ENCODE results near the gene CLN5.

The CLN5 gene

DNA sequence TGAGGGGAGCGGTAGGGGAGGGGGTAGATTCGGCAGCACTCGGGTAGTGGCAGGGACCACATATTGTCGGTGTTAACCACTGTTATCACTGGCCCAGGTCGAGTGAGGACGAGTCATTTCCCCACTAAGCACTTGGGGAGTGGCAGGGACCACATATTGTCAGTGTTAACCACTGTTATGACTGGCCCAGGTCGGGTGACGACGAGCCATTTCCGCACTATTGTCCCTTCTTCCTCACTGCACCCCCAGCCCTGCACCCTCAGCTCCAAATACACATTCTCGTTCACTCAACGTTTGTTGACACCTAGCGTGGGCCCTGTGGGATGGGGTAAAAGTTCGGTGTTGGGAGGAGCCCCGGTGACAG, 467 bp upstream of the CLN5 start:
- H3K36me3 ChIP-seq, result peaks cover 9% of the 10 kb centered on the region
- H3K4me3 ChIP-seq (ENCODE audit: low read depth in 1 of 2, low read length in 1 of 2), result peak overlapping the region; percentile 70 to 90
- no peaks in the 10 kb centered on the region for H3K9me3 ChIP-seq
- TF ChIP-seq, protein P1, sequence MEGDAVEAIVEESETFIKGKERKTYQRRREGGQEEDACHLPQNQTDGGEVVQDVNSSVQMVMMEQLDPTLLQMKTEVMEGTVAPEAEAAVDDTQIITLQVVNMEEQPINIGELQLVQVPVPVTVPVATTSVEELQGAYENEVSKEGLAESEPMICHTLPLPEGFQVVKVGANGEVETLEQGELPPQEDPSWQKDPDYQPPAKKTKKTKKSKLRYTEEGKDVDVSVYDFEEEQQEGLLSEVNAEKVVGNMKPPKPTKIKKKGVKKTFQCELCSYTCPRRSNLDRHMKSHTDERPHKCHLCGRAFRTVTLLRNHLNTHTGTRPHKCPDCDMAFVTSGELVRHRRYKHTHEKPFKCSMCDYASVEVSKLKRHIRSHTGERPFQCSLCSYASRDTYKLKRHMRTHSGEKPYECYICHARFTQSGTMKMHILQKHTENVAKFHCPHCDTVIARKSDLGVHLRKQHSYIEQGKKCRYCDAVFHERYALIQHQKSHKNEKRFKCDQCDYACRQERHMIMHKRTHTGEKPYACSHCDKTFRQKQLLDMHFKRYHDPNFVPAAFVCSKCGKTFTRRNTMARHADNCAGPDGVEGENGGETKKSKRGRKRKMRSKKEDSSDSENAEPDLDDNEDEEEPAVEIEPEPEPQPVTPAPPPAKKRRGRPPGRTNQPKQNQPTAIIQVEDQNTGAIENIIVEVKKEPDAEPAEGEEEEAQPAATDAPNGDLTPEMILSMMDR (IDR thresholded peaks at IDR 0.05), result no peak
- peaks cover 16 to 17% of the 10 kb centered on the region in 2 experiments for H3K4me1 ChIP-seq (ENCODE audit: control insufficient read depth in 1 of 2, insufficient read depth in 1 of 2, low read depth in 1 of 2, low read length in 1 of 2)
- peak overlapping the region; percentile 84 for H3K27ac ChIP-seq
- peaks cover 19% of the 10 kb centered on the region for H3K27me3 ChIP-seq

DNA sequence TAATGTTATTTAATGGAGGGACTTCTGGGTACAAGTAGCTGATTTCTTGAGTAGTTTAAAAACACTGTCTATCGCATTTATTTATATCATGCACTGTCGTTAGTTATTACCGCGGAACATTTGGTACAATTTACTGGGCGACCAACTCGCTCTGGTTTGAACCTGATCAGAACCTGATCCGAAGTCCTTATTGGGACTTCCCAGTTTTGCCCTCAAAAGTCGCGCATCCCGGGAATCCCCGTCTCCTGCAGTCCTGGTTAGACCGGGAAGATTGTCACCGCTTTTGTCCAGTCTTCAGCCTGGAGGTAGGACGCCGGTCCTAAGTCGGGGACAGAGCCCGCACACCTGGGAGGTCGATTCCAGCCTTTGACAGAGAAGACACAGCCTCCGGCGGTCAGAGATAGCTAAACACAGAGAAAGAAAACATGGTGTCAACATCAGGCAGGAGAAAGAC, 694 bp downstream of the CLN5 start:
- Histone ChIP-seq H3K4me3 (ENCODE audit: low read depth in 1 of 2, low read length in 1 of 2) (peak overlapping the region; percentile 70 to 90), H3K27ac (peak overlapping the region; percentile 84), H3K9me3 (no peaks in the 10 kb centered on the region), H3K36me3 (peaks cover 13% of the 10 kb centered on the region), H3K27me3 (peaks cover 8% of the 10 kb centered on the region), H3K4me1 (ENCODE audit: control insufficient read depth in 1 of 2, insufficient read depth in 1 of 2, low read depth in 1 of 2, low read length in 1 of 2) (peaks cover 16 to 17% of the 10 kb centered on the region in 2 experiments)
- TF ChIP-seq, protein P1 (IDR thresholded peaks at IDR 0.05), result no peak

DNA sequence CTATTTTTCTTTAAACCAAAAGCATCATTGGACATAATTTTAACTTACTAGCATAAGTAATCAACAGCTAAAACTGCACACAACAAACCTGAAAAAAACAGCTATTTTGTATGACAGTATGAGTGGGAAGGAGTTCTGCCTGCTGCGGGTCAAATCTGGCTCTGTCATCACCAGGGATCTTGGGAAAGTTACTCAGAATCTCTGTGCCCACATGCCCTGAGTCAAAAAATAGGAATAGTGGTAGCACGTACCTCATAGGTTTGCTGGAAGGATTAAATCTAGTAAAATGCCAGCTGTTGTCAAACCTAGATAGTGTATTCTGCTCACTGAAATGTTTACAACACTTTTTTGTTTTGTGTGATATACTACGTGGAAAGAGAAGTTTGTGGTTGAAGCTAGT, 1.1 kb downstream of the CLN5 start:
- peak overlapping the region; percentile 84 for H3K27ac ChIP-seq
- peak overlapping the region; percentile 70 to 90 for H3K4me3 ChIP-seq (ENCODE audit: low read depth in 1 of 2, low read length in 1 of 2)
- TF ChIP-seq, protein P1 (IDR thresholded peaks at IDR 0.05), result no peak
- H3K27me3 ChIP-seq, result peaks cover 7% of the 10 kb centered on the region
- H3K36me3 ChIP-seq, result peaks cover 15% of the 10 kb centered on the region
- H3K9me3 ChIP-seq, result no peaks in the 10 kb centered on the region
- H3K4me1 ChIP-seq (ENCODE audit: control insufficient read depth in 1 of 2, insufficient read depth in 1 of 2, low read depth in 1 of 2, low read length in 1 of 2), result peaks cover 16 to 17% of the 10 kb centered on the region in 2 experiments

DNA sequence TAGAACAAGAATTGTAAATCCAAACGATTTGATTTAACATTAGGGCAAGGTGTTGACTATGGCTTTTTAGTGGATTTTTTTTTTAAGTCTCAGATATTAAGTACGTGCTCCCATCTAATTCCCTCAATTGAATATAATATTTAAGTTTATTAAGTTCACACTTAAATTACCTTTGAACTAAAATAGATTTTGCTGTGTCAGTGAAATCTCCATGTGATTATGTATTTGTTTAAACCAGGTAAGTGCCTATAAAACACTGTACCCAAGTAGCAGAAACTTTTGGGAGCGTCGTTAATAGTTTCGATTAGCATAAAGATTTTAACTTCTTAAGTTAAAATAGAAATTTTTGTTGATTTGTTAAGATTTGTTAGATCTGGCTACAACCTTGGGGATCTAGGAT, 1.6 kb downstream of the CLN5 start:
- H3K4me3 ChIP-seq (ENCODE audit: low read depth in 1 of 2, low read length in 1 of 2), result no peak overlapping the region
- peaks cover 16 to 17% of the 10 kb centered on the region in 2 experiments for H3K4me1 ChIP-seq (ENCODE audit: control insufficient read depth in 1 of 2, insufficient read depth in 1 of 2, low read depth in 1 of 2, low read length in 1 of 2)
- H3K9me3 ChIP-seq, result no peaks in the 10 kb centered on the region
- peaks cover 7% of the 10 kb centered on the region for H3K27me3 ChIP-seq
- peaks cover 20% of the 10 kb centered on the region for H3K36me3 ChIP-seq
- no peak overlapping the region for H3K27ac ChIP-seq
- TF ChIP-seq, protein P1 (IDR thresholded peaks at IDR 0.05), result no peak

DNA sequence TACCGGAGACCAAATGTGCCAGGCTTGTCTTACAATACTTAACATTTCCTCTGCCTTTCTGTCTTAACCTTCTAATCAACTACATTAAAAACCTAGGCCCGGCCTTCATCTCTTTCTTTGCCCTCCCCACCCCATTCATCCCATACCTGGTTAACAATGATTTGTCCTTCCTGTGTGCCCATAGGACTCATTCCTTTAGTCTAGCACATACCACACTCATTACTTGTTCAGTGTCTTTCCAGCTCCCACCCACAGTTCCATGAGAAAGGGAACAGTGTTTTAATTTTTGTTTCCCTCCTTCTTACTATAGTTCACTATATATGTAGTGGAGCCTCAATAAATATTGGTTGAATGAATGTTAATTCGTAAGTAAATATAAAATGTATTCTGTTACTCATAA, 2.4 kb downstream of the CLN5 start:
- Histone ChIP-seq H3K27ac (no peak overlapping the region), H3K27me3 (peaks cover 7% of the 10 kb centered on the region), H3K36me3 (peaks cover 21% of the 10 kb centered on the region), H3K4me3 (ENCODE audit: low read depth in 1 of 2, low read length in 1 of 2) (no peak overlapping the region), H3K9me3 (no peaks in the 10 kb centered on the region), H3K4me1 (ENCODE audit: control insufficient read depth in 1 of 2, insufficient read depth in 1 of 2, low read depth in 1 of 2, low read length in 1 of 2) (peaks cover 16 to 17% of the 10 kb centered on the region in 2 experiments)
- TF ChIP-seq, protein P1 (IDR thresholded peaks at IDR 0.05), result no peak

DNA sequence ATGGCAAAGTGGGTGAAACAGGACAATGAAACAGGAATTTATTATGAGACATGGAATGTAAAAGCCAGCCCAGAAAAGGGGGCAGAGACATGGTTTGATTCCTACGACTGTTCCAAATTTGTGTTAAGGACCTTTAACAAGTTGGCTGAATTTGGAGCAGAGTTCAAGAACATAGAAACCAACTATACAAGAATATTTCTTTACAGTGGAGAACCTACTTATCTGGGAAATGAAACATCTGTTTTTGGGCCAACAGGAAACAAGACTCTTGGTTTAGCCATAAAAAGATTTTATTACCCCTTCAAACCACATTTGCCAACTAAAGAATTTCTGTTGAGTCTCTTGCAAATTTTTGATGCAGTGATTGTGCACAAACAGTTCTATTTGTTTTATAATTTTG, 8.6 kb downstream of the CLN5 start:
- TF ChIP-seq, protein P1 (IDR thresholded peaks at IDR 0.05), result no peak
- no peaks in the 10 kb centered on the region for H3K27me3 ChIP-seq
- no peaks in the 10 kb centered on the region for H3K4me1 ChIP-seq (ENCODE audit: control insufficient read depth in 1 of 2, insufficient read depth in 1 of 2, low read depth in 1 of 2, low read length in 1 of 2)
- no peak overlapping the region for H3K27ac ChIP-seq
- peaks cover 44% of the 10 kb centered on the region for H3K36me3 ChIP-seq
- H3K9me3 ChIP-seq, result no peaks in the 10 kb centered on the region
- no peak overlapping the region for H3K4me3 ChIP-seq (ENCODE audit: low read depth in 1 of 2, low read length in 1 of 2)
